ENCODE data around the gene ENO1. TPM values are rescaled to one million over a fixed set of nuclear protein-coding genes. Genes with fewer than 3 reads are reported as not detected.

The ENO1 gene
- total and polyA plus RNA-seq, 9 of the 15 experiments (the other 6 are each of a cell fraction or from before 2014, with no cell fraction given) = 2,249 to 7,472 (median 2,868) TPM

GRCh38 chr1:8879922-8880676 lies 1.6 kb upstream of the ENO1 start (continued):
- no peak for TF ChIP-seq CLOCK (CRISPR knock-in tag; IDR thresholded peaks at IDR 0.05; ENCODE audit: borderline replicate concordance)
- peak; percentile 43; the same call in 1 of the 2 replicates for TF ChIP-seq TAL1 (IDR thresholded peaks at IDR 0.05)
- no peak for TF ChIP-seq NCOA6 (IDR thresholded peaks at IDR 0.05)
- TF ChIP-seq ZNF584 (CRISPR knock-in tag; IDR thresholded peaks at IDR 0.05; ENCODE audit: low read depth) = no peak
- TF ChIP-seq ZHX1 (conservative IDR thresholded peaks at IDR 0.05; ENCODE audit: low read length) = no peak
- no peak for TF ChIP-seq POLR2A (conservative IDR thresholded peaks at IDR 0.05)
- TF ChIP-seq HDAC1 (IDR thresholded peaks at IDR 0.05) = peak; percentile 40 to 96; a peak in 3 of 4 replicates
- TF ChIP-seq ZNF133 (CRISPR knock-in tag; IDR thresholded peaks at IDR 0.05) = no peak
- peak; percentile 95 for TF ChIP-seq C11orf30 (IDR thresholded peaks at IDR 0.05; ENCODE audit: low read depth)
- TF ChIP-seq BRD4 (IDR thresholded peaks at IDR 0.05) = no peak
- TF ChIP-seq KLF16 (IDR thresholded peaks at IDR 0.05) = no peak
- TF ChIP-seq, protein P1, sequence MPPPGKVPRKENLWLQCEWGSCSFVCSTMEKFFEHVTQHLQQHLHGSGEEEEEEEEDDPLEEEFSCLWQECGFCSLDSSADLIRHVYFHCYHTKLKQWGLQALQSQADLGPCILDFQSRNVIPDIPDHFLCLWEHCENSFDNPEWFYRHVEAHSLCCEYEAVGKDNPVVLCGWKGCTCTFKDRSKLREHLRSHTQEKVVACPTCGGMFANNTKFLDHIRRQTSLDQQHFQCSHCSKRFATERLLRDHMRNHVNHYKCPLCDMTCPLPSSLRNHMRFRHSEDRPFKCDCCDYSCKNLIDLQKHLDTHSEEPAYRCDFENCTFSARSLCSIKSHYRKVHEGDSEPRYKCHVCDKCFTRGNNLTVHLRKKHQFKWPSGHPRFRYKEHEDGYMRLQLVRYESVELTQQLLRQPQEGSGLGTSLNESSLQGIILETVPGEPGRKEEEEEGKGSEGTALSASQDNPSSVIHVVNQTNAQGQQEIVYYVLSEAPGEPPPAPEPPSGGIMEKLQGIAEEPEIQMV (tag; conservative IDR thresholded peaks at IDR 0.05; ENCODE audit: low read depth) = peak; percentile 60
- no peak for TF ChIP-seq ZBTB12 (CRISPR knock-in tag; IDR thresholded peaks at IDR 0.05)
- no peak for TF ChIP-seq HNRNPK (IDR thresholded peaks at IDR 0.05; ENCODE audit: low read depth, low read length, poor library complexity, severe bottlenecking)
- TF ChIP-seq TCF7L2 (IDR thresholded peaks at IDR 0.05; ENCODE audit: low read depth, low read length) = no peak
- TF ChIP-seq, protein P2, sequence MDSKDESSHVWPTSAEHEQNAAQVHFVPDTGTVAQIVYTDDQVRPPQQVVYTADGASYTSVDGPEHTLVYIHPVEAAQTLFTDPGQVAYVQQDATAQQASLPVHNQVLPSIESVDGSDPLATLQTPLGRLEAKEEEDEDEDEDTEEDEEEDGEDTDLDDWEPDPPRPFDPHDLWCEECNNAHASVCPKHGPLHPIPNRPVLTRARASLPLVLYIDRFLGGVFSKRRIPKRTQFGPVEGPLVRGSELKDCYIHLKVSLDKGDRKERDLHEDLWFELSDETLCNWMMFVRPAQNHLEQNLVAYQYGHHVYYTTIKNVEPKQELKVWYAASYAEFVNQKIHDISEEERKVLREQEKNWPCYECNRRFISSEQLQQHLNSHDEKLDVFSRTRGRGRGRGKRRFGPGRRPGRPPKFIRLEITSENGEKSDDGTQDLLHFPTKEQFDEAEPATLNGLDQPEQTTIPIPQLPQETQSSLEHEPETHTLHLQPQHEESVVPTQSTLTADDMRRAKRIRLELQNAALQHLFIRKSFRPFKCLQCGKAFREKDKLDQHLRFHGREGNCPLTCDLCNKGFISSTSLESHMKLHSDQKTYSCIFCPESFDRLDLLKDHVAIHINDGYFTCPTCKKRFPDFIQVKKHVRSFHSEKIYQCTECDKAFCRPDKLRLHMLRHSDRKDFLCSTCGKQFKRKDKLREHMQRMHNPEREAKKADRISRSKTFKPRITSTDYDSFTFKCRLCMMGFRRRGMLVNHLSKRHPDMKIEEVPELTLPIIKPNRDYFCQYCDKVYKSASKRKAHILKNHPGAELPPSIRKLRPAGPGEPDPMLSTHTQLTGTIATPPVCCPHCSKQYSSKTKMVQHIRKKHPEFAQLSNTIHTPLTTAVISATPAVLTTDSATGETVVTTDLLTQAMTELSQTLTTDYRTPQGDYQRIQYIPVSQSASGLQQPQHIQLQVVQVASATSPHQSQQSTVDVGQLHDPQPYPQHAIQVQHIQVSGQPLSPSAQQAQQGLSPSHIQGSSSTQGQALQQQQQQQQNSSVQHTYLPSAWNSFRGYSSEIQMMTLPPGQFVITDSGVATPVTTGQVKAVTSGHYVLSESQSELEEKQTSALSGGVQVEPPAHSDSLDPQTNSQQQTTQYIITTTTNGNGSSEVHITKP (IDR thresholded peaks at IDR 0.05; ENCODE audit: partially characterized antibody) = no peak
- TF ChIP-seq CSDE1 (IDR thresholded peaks at IDR 0.05) = no peak
